IPS DF 6.9 (cell line): ENCODE measurements around the gene APH1A.
"Not testable (repeated sequence)": the region's sequence is repeated elsewhere in the genome, so short reads cannot be mapped to it uniquely, and the experiment has no call there.

Source experiments
- DNase-seq: peaks from one replicate; pipeline ENCODE4 v3.0.0-alpha.2; 2013; ENCODE audit warnings: low read depth, low spot score
- H3K27ac ChIP-seq: one replicate; pipeline ENCODE4 v1.5.1; 2013; ENCODE audit warnings: low read length, control low read depth
- H3K27me3 ChIP-seq: 2 replicates; pipeline ENCODE4 v1.6.1; 2013; ENCODE audit warnings: mild to moderate bottlenecking, low read length; ENCODE audit not compliant: control insufficient read depth, insufficient read depth
- H3K36me3 ChIP-seq: 2 replicates; pipeline ENCODE4 v1.6.1; 2013; ENCODE audit warnings: low read length; ENCODE audit not compliant: control insufficient read depth, insufficient read depth
- H3K4me1 ChIP-seq: 2 replicates; pipeline ENCODE4 v1.6.1; 2013; ENCODE audit warnings: low read length; ENCODE audit not compliant: control insufficient read depth, insufficient read depth
- H3K4me3 ChIP-seq: 2 replicates; pipeline ENCODE4 v1.5.1; 2013; ENCODE audit warnings: mild to moderate bottlenecking, low read length
- H3K9me3 ChIP-seq: 2 replicates; pipeline ENCODE4 v1.6.1; 2013; ENCODE audit warnings: low read length, inconsistent platforms; ENCODE audit not compliant: control insufficient read depth, insufficient read depth
- WGBS: extraction: QIAGEN DNeasy Blood & Tissue Kit; methylation state at CpG from one replicate; pipeline ENCODE4 v1.1.7; 2013; ENCODE audit warnings: mixed read lengths, missing lambda C conversion rate; ENCODE audit not compliant: insufficient read length, insufficient coverage; 5-methylcytosine and 5-hydroxymethylcytosine counted together

Gene APH1A

GRCh38 chr1:150256198-150256553 is 12.6 kb downstream of the APH1A start:
- Histone ChIP-seq H3K36me3 (peaks cover under 1% of the 10 kb centered on the region; the same call in 1 of the 2 replicates), H3K27me3 (no peaks in the 10 kb centered on the region), H3K9me3 (no peaks in the 10 kb centered on the region), H3K4me3 (no peak overlapping the region; the same call in 1 of the 2 replicates), H3K4me1 (peaks cover 4% of the 10 kb centered on the region; the same call in 1 of the 2 replicates), H3K27ac (peak overlapping the region; percentile 8)
- no peak for DNase-seq
- no CpG with 5 or more reads among the region's 1 CpG for WGBS

DNA sequence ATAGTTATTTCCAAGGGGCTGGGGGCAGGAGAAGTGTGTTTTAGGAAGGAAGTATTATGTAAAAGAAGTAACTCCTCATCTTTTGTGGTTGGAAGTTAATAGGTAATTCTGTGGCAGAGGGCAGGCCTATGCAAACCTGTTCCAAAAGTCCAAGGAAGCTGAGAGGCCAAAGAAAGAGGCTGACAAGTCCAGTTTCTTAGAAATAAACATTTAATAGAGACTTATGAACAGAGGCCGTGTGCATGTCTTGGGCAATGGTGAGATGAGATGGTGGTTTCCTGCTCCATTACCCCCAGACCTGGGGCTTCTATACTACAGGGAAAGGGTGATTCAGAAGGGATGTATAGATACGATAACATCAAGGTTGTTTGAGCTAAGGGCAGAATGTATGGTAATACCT is 18.9 kb downstream of the APH1A start:
- no peak overlapping the region for H3K27ac ChIP-seq
- no peaks in the 10 kb centered on the region for H3K36me3 ChIP-seq
- no peaks in the 10 kb centered on the region for H3K9me3 ChIP-seq
- H3K4me3 ChIP-seq: no peak overlapping the region
- WGBS: no CpG with 5 or more reads among the region's 2 CpGs
- no peaks in the 10 kb centered on the region for H3K27me3 ChIP-seq
- H3K4me1 ChIP-seq: no peaks in the 10 kb centered on the region
- no peak for DNase-seq

- DNase-seq: no peak
- no peak overlapping the region for H3K27ac ChIP-seq
- no peak overlapping the region for H3K4me3 ChIP-seq
- no peaks in the 10 kb centered on the region for H3K9me3 ChIP-seq
- no CpG with 5 or more reads among the region's 3 CpGs for WGBS
- no peaks in the 10 kb centered on the region for H3K27me3 ChIP-seq
- no peaks in the 10 kb centered on the region for H3K4me1 ChIP-seq
- no peaks in the 10 kb centered on the region for H3K36me3 ChIP-seq
Measured at GRCh38 chr1:150243003-150243402, 25.8 kb downstream of the APH1A start.

- no peak for DNase-seq
- Histone ChIP-seq H3K4me1 (no peaks in the 10 kb centered on the region), H3K9me3 (no peaks in the 10 kb centered on the region), H3K27me3 (no peaks in the 10 kb centered on the region), H3K36me3 (no peaks in the 10 kb centered on the region), H3K27ac (no peak overlapping the region), H3K4me3 (no peak overlapping the region)
- no CpG with 5 or more reads among the region's 21 CpGs for WGBS
Measured at GRCh38 chr1:150237746-150238145, 31.1 kb downstream of the APH1A start.

- not testable (repeated sequence) for H3K9me3 ChIP-seq, H3K4me1 ChIP-seq, H3K36me3 ChIP-seq, H3K4me3 ChIP-seq, H3K27me3 ChIP-seq, DNase-seq, H3K27ac ChIP-seq
- no CpG with 5 or more reads among the region's 13 CpGs for WGBS
Measured at GRCh38 chr1:150237176-150237575, 31.6 kb downstream of the APH1A start.

GRCh38 chr1:150236614-150237100 is 32.2 kb downstream of the APH1A start:
- WGBS: no CpG with 5 or more reads among the region's 10 CpGs
- no peaks in the 10 kb centered on the region for H3K4me1 ChIP-seq
- no peak overlapping the region for H3K27ac ChIP-seq
- no peaks in the 10 kb centered on the region for H3K36me3 ChIP-seq
- no peaks in the 10 kb centered on the region for H3K9me3 ChIP-seq
- no peaks in the 10 kb centered on the region for H3K27me3 ChIP-seq
- H3K4me3 ChIP-seq: peak overlapping the region; percentile 25; the same call in 1 of the 2 replicates
- no peak for DNase-seq

DNA sequence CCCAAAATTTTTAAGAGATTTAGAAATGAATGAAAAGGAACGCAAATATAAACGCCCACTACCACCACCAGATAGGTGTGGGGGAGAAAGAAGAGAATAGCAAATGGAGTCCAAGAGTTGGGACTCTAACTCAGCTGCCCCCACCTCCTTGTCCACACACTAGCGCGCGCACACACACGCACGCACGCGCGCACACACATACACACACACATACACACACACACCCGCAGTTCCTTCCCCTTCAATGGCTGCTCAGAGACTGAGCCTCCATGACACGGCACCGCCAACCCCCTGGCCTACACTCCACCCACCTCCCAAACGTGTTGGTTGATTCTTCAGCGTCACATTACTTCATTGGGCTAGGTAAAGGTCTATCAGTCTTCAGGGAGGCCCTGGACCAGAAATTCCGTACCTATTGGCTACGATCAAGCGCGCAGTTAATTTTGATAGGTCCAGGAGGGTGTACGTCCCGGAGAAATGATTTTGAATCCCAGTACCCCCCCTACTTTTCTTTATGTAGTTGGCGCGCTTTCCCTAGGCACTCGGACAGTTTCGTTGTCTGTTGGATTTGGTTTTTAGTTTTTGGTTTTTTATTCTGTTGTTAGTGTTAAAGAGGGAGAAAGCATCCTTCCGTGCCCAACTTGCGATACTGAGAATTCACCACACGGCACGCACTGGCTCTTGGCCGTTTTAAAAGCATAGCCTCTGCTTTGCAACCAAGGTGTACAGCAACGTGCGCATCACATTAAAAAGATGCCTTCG is 32.8 kb downstream of the APH1A start, which contains the start of gene ANP32E:
Gene ANP32E, minus strand, starts transcription at position 261 of the 762 bp plus-strand sequence. CDS start 326 bp downstream, outside the sequence.
- no peaks in the 10 kb centered on the region for H3K27me3 ChIP-seq
- peak; percentile 97 for DNase-seq
- WGBS: no CpG with 5 or more reads among the region's 33 CpGs
- no peaks in the 10 kb centered on the region for H3K4me1 ChIP-seq
- H3K36me3 ChIP-seq: no peaks in the 10 kb centered on the region
- peak within 1 kb of the TSS; percentile 90 for H3K4me3 ChIP-seq
- H3K27ac ChIP-seq: no peak within 1 kb of the TSS
- H3K9me3 ChIP-seq: no peaks in the 10 kb centered on the region

- DNase-seq: no peak
- no CpG with 5 or more reads among the region's 27 CpGs for WGBS
- no peaks in the 10 kb centered on the region for H3K4me1 ChIP-seq
Measured at GRCh38 chr1:150235294-150235851, 33.4 kb downstream of the APH1A start.

GRCh38 chr1:150234566-150235293 is 34.1 kb downstream of the APH1A start:
- WGBS: no CpG with 5 or more reads among the region's 78 CpGs
- H3K4me1 ChIP-seq: no peaks in the 10 kb centered on the region
- H3K27me3 ChIP-seq: no peaks in the 10 kb centered on the region
- DNase-seq: no peak
- H3K27ac ChIP-seq: no peak overlapping the region
- H3K9me3 ChIP-seq: no peaks in the 10 kb centered on the region
- no peaks in the 10 kb centered on the region for H3K36me3 ChIP-seq
- peak overlapping the region; percentile 90 for H3K4me3 ChIP-seq

More at GRCh38 chr1:150235294-150235851, 33.4 kb downstream of the APH1A start:
- Histone ChIP-seq H3K27ac (no peak overlapping the region), H3K27me3 (no peaks in the 10 kb centered on the region), H3K4me3 (peak overlapping the region; percentile 90), H3K36me3 (no peaks in the 10 kb centered on the region), H3K9me3 (no peaks in the 10 kb centered on the region)

DNA sequence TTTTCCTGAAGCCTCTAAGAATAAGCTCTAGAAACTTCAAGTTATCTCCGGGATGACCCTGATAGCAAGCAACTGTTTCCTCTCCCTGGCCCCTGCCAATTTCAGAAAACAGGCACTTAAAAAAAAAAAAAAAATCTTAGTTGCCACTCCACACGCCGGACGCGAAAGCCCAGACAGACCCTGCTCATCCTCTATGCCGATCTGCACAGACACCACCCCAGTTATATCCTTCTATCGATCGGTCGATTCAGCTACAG is 34.6 kb downstream of the APH1A start:
- Histone ChIP-seq H3K27ac (no peak overlapping the region), H3K4me1 (no peaks in the 10 kb centered on the region), H3K27me3 (no peaks in the 10 kb centered on the region), H3K9me3 (no peaks in the 10 kb centered on the region), H3K4me3 (peak overlapping the region; percentile 90; the same call in 1 of the 2 replicates), H3K36me3 (peaks cover 2% of the 10 kb centered on the region; the same call in 1 of the 2 replicates)
- DNase-seq: no peak
- WGBS: no CpG with 5 or more reads among the region's 9 CpGs
